Middle frontal gyrus (tissue), 1 donor: ENCODE measurements around the gene PIM3.
"Not testable (repeated sequence)": the region's sequence is repeated elsewhere in the genome, so short reads cannot be mapped to it uniquely, and the experiment has no call there.

ENCODE experiments used
- DNase-seq: peaks from one replicate; pipeline ENCODE4 v3.0.0-alpha.2; 2015; ENCODE audit warnings: low spot score; ENCODE audit errors: extremely low spot score

Gene PIM3

GRCh38 chr22:49942565-49943404 lies 17.8 kb upstream of the PIM3 start:
- no peak for DNase-seq

GRCh38 chr22:49943405-49943765 lies 17.2 kb upstream of the PIM3 start:
- DNase-seq: no peak

- DNase-seq: no peak
Observed at GRCh38 chr22:49943771-49944398, 16.7 kb upstream of the PIM3 start.

GRCh38 chr22:49944399-49944891 lies 16.1 kb upstream of the PIM3 start:
- DNase-seq: no peak

GRCh38 chr22:49945042-49945794 lies 15.4 kb upstream of the PIM3 start:
- DNase-seq: not testable (repeated sequence)

GRCh38 chr22:49946612-49947295 lies 13.8 kb upstream of the PIM3 start:
- no peak for DNase-seq

- no peak for DNase-seq
Observed at GRCh38 chr22:49947296-49947622, 13.3 kb upstream of the PIM3 start.

GRCh38 chr22:49948116-49948957 lies 12.2 kb upstream of the PIM3 start:
- no peak for DNase-seq

- no peak for DNase-seq
Observed at GRCh38 chr22:49948958-49949913, 11.3 kb upstream of the PIM3 start.

- no peak for DNase-seq
Observed at GRCh38 chr22:49949914-49950292, 10.7 kb upstream of the PIM3 start.

GRCh38 chr22:49950396-49950994 lies 10.1 kb upstream of the PIM3 start:
- no peak for DNase-seq

- no peak for DNase-seq
Observed at GRCh38 chr22:49951000-49951677, 9.4 kb upstream of the PIM3 start.

- DNase-seq: no peak
Observed at GRCh38 chr22:49951678-49951985, 8.9 kb upstream of the PIM3 start.

GRCh38 chr22:49951986-49952896 lies 8.3 kb upstream of the PIM3 start:
- DNase-seq: no peak

- no peak for DNase-seq
Observed at GRCh38 chr22:49953027-49953679, 7.4 kb upstream of the PIM3 start.

- DNase-seq: no peak
Observed at GRCh38 chr22:49953680-49954344, 6.8 kb upstream of the PIM3 start.

GRCh38 chr22:49954354-49954753 lies 6.2 kb upstream of the PIM3 start:
- DNase-seq: no peak
